Endodermal cell (in vitro differentiated cells): ENCODE data around the gene SMOC2. TPM values are rescaled to one million over a fixed set of nuclear protein-coding genes. Genes with fewer than 3 reads are reported as not detected.

Source experiments
- DNase-seq: peaks from one replicate; pipeline ENCODE4 v3.0.0-alpha.2; 2017
- H3K27ac ChIP-seq: 2 replicates; pipeline ENCODE4 v1.5.1; 2013; ENCODE audit warnings: mild to moderate bottlenecking, low read depth, low read length, moderate library complexity
- H3K27me3 ChIP-seq: 2 replicates; pipeline ENCODE4 v1.6.1; 2013; ENCODE audit warnings: mild to moderate bottlenecking, low read length, moderate library complexity; ENCODE audit not compliant: insufficient read depth, control insufficient read depth, poor library complexity, severe bottlenecking
- H3K36me3 ChIP-seq: 2 replicates; pipeline ENCODE4 v1.7.0; 2013; ENCODE audit warnings: mild to moderate bottlenecking, low read length, moderate library complexity; ENCODE audit not compliant: control insufficient read depth, insufficient read depth
- H3K4me1 ChIP-seq: one replicate; pipeline ENCODE4 v1.7.0; 2013; ENCODE audit warnings: low read length; ENCODE audit not compliant: control insufficient read depth, insufficient read depth
- H3K4me3 ChIP-seq: 2 replicates; pipeline ENCODE4 v1.5.1; 2013; ENCODE audit warnings: mild to moderate bottlenecking, low read length, moderate library complexity
- H3K9ac ChIP-seq: 2 replicates; pipeline ENCODE4 v1.6.1; 2013; ENCODE audit warnings: mild to moderate bottlenecking, low read length, moderate library complexity; ENCODE audit not compliant: poor library complexity, severe bottlenecking; ENCODE audit errors: extremely low read depth
- H3K9me3 ChIP-seq: 2 replicates; pipeline ENCODE4 v1.6.1; 2013; ENCODE audit warnings: mild to moderate bottlenecking, low read length, moderate library complexity; ENCODE audit not compliant: control insufficient read depth
- H3K27ac Mint-ChIP-seq: 2 replicates; pipeline ENCODE4 v1.8.0; 2020; ENCODE audit warnings: mixed read lengths
- H3K27me3 Mint-ChIP-seq: 2 replicates; pipeline ENCODE4 v1.8.0; 2021; ENCODE audit warnings: mild to moderate bottlenecking, mixed read lengths; ENCODE audit not compliant: insufficient read depth
- H3K36me3 Mint-ChIP-seq: 2 replicates; pipeline ENCODE4 v1.8.0; 2020; ENCODE audit warnings: low read depth, mixed read lengths
- H3K4me1 Mint-ChIP-seq: 2 replicates; pipeline ENCODE4 v1.8.0; 2020; ENCODE audit warnings: mixed read lengths
- H3K4me3 Mint-ChIP-seq: 2 replicates; pipeline ENCODE4 v1.8.0; 2020; ENCODE audit warnings: mild to moderate bottlenecking, moderate library complexity, mixed read lengths
- H3K9me3 Mint-ChIP-seq: 2 replicates; pipeline ENCODE4 v1.8.0; 2020; ENCODE audit warnings: mild to moderate bottlenecking, mixed read lengths
- WGBS, 2 experiments: methylation state at CpG; one replicate each; pipeline versions ENCODE4 v1.1.5 to v1.1.7; 2013; ENCODE audit warnings: missing lambda C conversion rate in 2 of 2, mixed read lengths in 1 of 2; ENCODE audit not compliant: insufficient coverage in 1 of 2, insufficient read length in 1 of 2; 5-methylcytosine and 5-hydroxymethylcytosine counted together
- total RNA-seq, 2 donors: library from RNA; stranded (reverse); fragmentation: NEBNext Ultra II Directional in 1 of 2; extraction: Animal tissue kit (Norgen Biotek cat#: 25700) in 1 of 2; gene quantifications; 2 replicates in 1 of 2; 3 replicates in 1 of 2; pipeline ENCODE4 v1.2.1, GENCODE V29; 2021
- TF ChIP-seq, protein P1 (sequence below): fragments of 200-600 bp; sonication (generic); conservative IDR thresholded peaks from 2 replicates; pipeline ENCODE4 v1.5.0; 2021; ENCODE audit warnings: antibody characterized with exemption, mild to moderate bottlenecking

SMOC2 gene
- total RNA-seq, 2 donors from 2014 or later: 0.20 TPM; not detected in 1

DNA sequence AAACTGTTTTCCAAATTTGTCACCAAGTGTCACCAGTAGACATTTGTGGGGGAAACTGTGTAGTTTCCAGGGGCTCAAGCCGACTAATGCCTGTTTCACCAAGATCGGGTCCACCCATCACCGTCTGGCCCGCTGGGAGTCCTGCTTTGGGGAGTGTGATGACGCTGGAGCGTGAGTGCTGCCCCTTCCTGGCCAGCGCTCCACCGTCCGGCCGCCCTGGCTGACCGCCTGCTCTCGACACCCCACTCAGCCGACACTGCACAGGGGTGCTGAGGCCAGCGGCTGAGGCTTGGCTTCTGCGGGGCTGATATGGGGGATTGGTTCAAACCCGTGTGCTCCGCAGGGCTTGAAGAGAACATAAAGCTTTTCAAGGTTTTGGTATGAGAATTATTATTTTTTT, 160.1 kb downstream of the SMOC2 start:
- TF ChIP-seq, protein P1, sequence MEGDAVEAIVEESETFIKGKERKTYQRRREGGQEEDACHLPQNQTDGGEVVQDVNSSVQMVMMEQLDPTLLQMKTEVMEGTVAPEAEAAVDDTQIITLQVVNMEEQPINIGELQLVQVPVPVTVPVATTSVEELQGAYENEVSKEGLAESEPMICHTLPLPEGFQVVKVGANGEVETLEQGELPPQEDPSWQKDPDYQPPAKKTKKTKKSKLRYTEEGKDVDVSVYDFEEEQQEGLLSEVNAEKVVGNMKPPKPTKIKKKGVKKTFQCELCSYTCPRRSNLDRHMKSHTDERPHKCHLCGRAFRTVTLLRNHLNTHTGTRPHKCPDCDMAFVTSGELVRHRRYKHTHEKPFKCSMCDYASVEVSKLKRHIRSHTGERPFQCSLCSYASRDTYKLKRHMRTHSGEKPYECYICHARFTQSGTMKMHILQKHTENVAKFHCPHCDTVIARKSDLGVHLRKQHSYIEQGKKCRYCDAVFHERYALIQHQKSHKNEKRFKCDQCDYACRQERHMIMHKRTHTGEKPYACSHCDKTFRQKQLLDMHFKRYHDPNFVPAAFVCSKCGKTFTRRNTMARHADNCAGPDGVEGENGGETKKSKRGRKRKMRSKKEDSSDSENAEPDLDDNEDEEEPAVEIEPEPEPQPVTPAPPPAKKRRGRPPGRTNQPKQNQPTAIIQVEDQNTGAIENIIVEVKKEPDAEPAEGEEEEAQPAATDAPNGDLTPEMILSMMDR: no peak
- H3K27me3 Mint-ChIP-seq: peaks cover 3% of the 10 kb centered on the region

GRCh38 chr6:168601546-168601945, 160.6 kb downstream of the SMOC2 start:
- H3K9me3 ChIP-seq: no peaks in the 10 kb centered on the region
- peaks cover 2% of the 10 kb centered on the region for H3K27me3 Mint-ChIP-seq
- H3K4me3 ChIP-seq: no peak overlapping the region
- H3K4me1 ChIP-seq: no peaks in the 10 kb centered on the region
- H3K36me3 ChIP-seq: no peaks in the 10 kb centered on the region
- TF ChIP-seq, protein P1: no peak
- H3K9me3 Mint-ChIP-seq: peaks cover 6% of the 10 kb centered on the region
- no peak for DNase-seq
- H3K36me3 Mint-ChIP-seq: no peaks in the 10 kb centered on the region
- H3K27ac Mint-ChIP-seq: no peak overlapping the region
- no peak overlapping the region for H3K9ac ChIP-seq
- no peak overlapping the region for H3K4me3 Mint-ChIP-seq
- WGBS, 2 experiments: 90 to 92% methylated on average over 10 of the region's 10 CpGs
- no peaks in the 10 kb centered on the region for H3K4me1 Mint-ChIP-seq
- H3K27me3 ChIP-seq: no peaks in the 10 kb centered on the region
- H3K27ac ChIP-seq: no peak overlapping the region

More for the DNA sequence above, 160.1 kb downstream of the SMOC2 start:
- peaks cover 6% of the 10 kb centered on the region for H3K9me3 Mint-ChIP-seq
- H3K9ac ChIP-seq: no peak overlapping the region
- H3K27ac ChIP-seq: no peak overlapping the region
- no peak overlapping the region for H3K4me3 Mint-ChIP-seq
- no peaks in the 10 kb centered on the region for H3K4me1 ChIP-seq
- H3K9me3 ChIP-seq: no peaks in the 10 kb centered on the region
- 93 to 95% methylated on average over 14 to 17 of the region's 17 CpGs for WGBS, 2 experiments
- H3K4me1 Mint-ChIP-seq: no peaks in the 10 kb centered on the region
- H3K4me3 ChIP-seq: no peak overlapping the region
- H3K27ac Mint-ChIP-seq: no peak overlapping the region
- H3K36me3 Mint-ChIP-seq: no peaks in the 10 kb centered on the region
- no peak for DNase-seq
- no peaks in the 10 kb centered on the region for H3K36me3 ChIP-seq
- no peaks in the 10 kb centered on the region for H3K27me3 ChIP-seq

DNA sequence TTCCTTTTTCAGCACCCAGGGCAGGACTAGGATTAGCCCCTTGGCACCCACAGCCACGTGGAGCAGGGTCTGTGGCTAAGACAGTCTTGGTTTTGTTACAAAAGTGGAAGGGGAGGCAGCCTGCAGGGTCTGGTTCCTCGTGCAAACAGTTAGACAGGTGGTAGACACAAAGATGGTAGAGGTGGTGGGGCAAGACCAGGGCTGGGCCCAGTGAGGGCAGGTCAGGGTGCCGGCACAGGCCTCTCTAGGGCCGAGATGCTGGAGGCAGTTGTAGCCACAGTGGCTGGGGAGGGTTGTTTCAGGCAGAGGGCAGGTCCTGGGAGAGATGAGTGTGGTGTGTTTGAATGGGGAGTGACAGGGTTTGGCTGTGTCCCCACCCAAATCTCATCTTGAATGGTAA, 161.6 kb downstream of the SMOC2 start:
- Mint-ChIP-seq H3K27me3 (peaks cover 1% of the 10 kb centered on the region), H3K4me1 (no peaks in the 10 kb centered on the region), H3K36me3 (no peaks in the 10 kb centered on the region), H3K27ac (no peak overlapping the region), H3K9me3 (peaks cover 6% of the 10 kb centered on the region), H3K4me3 (no peak overlapping the region)
- DNase-seq: no peak
- Histone ChIP-seq H3K27me3 (no peaks in the 10 kb centered on the region), H3K9ac (no peak overlapping the region), H3K36me3 (no peaks in the 10 kb centered on the region), H3K4me3 (no peak overlapping the region), H3K9me3 (no peaks in the 10 kb centered on the region), H3K27ac (no peak overlapping the region), H3K4me1 (no peaks in the 10 kb centered on the region)
- WGBS, 2 experiments: 86 to 88% methylated on average over 4 of the region's 4 CpGs
- TF ChIP-seq, protein P1: no peak
